GM23338 (cell line): ENCODE results near the gene KAT14.

Experiments used
- EZH2 ChIP-seq: fragments of 200-600 bp; sonication (generic); IDR thresholded peaks from one replicate; pipeline ENCODE4 v1.8.0; 2017; ENCODE audit warnings: antibody characterized with exemption, mild to moderate bottlenecking, low read depth; ENCODE audit not compliant: unreplicated experiment
- EZH2phosphoT487 ChIP-seq: fragments of 200-600 bp; sonication (generic); IDR thresholded peaks from one replicate; pipeline ENCODE4 v1.8.1; 2018; ENCODE audit warnings: antibody characterized with exemption; ENCODE audit not compliant: unreplicated experiment
- REST ChIP-seq: IDR thresholded peaks from one replicate; pipeline ENCODE4 v1.6.1; 2018; ENCODE audit warnings: antibody characterized with exemption; ENCODE audit not compliant: unreplicated experiment
- ZNF114 ChIP-seq: fragments of 250-450 bp; sonication (Bioruptor Pico); IDR thresholded peaks from 2 replicates; pipeline ENCODE4 v1.5.0; 2020; ENCODE audit warnings: mild to moderate bottlenecking, moderate library complexity
- TF ChIP-seq, protein P1 (sequence below), 2 experiments: fragments of 200-600 bp in 1 of 2; sonication (generic) in 1 of 2; conservative IDR thresholded peaks; 2 replicates each; pipeline versions ENCODE4 v1.5.1 to v1.6.1; 2016 to 2017; ENCODE audit warnings: antibody characterized with exemption in 2 of 2, low read depth in 2 of 2, mild to moderate bottlenecking in 2 of 2, moderate library complexity in 1 of 2

GRCh38 chr20:18108326-18108725 is 29.3 kb upstream of the KAT14 start:
- no peak for TF ChIP-seq EZH2
- TF ChIP-seq, protein P1, sequence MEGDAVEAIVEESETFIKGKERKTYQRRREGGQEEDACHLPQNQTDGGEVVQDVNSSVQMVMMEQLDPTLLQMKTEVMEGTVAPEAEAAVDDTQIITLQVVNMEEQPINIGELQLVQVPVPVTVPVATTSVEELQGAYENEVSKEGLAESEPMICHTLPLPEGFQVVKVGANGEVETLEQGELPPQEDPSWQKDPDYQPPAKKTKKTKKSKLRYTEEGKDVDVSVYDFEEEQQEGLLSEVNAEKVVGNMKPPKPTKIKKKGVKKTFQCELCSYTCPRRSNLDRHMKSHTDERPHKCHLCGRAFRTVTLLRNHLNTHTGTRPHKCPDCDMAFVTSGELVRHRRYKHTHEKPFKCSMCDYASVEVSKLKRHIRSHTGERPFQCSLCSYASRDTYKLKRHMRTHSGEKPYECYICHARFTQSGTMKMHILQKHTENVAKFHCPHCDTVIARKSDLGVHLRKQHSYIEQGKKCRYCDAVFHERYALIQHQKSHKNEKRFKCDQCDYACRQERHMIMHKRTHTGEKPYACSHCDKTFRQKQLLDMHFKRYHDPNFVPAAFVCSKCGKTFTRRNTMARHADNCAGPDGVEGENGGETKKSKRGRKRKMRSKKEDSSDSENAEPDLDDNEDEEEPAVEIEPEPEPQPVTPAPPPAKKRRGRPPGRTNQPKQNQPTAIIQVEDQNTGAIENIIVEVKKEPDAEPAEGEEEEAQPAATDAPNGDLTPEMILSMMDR (conservative IDR thresholded peaks at IDR 0.05; ENCODE audit: low read depth in 2 of 2) = no peak
- no peak for TF ChIP-seq REST
- no peak for TF ChIP-seq EZH2phosphoT487
- TF ChIP-seq ZNF114 = no peak
